Right renal cortex interstitium (tissue), 3 donors: ENCODE measurements around the gene CCL3. TPM values are rescaled to one million over a fixed set of nuclear protein-coding genes. Genes with fewer than 3 reads are reported as not detected.

Experiments used
- DNase-seq, 3 donors: peaks; one replicate each; pipeline ENCODE4 v3.0.0-alpha.2; 2013; ENCODE audit warnings: low read depth in 3 of 3, low spot score in 2 of 3
- polyA plus RNA-seq, 3 donors: library from polyadenylated mRNA; unstranded; fragments of 120-200 nt; gene quantifications; one replicate each; pipeline ENCODE4 v1.2.1, GENCODE V29; 2013; ENCODE audit not compliant: insufficient read length in 3 of 3

CCL3 gene
- polyA plus RNA-seq, 3 donors, result 2.4 to 5.0 (median 4.2) TPM

DNA sequence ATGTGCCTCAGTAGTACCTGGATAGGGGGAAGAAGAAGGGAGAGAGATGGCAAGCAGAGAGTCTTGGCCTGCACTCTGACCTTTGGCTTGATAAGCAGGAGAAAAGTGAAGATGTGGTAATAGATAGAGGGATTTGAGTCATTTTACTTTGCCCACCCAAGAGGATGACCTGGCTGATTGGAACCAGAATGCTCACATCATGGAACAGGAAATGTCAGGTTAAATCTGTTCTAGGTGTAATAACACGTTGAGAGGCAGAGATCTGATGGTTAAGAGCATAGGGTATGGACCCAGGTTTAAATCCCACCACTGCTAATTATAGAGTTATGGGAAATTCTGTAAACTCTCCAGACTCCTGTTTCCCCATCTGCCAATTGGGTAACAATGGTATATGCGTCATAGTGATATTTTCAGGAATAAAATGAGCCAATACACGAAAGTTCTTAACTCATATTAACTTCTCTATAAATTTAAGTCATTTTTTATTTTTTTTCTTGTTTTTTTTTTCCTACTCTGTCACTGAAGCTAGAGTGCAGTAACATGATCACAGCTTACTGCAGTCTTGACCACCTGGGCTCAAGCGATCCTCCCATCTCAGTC lies 33.9 kb downstream of the CCL3 start:
- no peak for DNase-seq

DNA sequence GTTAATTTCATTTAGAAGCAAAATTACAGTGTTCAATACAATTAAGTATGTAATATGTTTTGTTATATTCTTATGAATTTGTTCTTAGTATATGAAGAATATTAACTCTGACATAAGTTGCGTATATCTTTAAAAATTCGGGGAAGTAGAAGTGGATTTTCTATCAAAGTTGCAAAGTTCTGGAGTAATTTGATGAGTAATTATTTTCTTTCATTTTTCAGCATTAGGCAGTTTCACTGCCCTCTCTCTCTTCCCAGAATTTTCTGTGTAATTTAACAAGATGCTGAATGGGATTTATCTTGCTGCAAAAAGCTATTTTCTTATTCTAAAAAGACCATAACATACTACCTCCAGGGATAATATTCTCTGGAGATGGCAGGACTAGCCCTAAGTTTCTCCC lies 34.8 kb downstream of the CCL3 start:
- DNase-seq, result no peak

DNA sequence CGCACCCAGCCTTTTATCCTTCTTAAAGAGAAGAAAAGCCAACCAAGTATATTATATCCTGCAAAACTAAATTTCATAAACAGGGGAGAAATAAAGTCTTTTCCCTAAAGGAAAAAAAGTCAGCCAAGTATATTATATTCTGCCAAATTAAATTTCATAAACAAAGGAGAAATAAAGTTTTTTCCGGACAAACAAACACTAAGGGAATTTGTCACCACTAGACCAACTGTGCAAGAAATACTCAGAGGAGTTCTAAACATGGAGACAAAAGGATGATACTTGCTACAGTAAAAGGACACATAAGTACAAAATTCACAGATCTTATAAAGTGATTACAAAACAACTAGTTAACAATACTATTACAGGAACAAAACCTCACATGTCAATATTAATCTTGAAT lies 40.3 kb downstream of the CCL3 start:
- DNase-seq, result no peak

GRCh38 chr17:36048066-36048465 lies 41.9 kb downstream of the CCL3 start:
- DNase-seq, result no peak

Other genes with a start within 250 kb of the CCL3 start
- gene HEATR9, start 221.3 kb downstream of the CCL3 start, polyA plus RNA-seq, result under 1 TPM in 1 of 3 donors, not detected in 2; 0.17 TPM
- gene CCL5, start 209.8 kb downstream of the CCL3 start, polyA plus RNA-seq, result 1 to 10 TPM; 1.4 to 2.3 (median 1.6) TPM
- gene RDM1, start 159.4 kb downstream of the CCL3 start, polyA plus RNA-seq, result 1 to 10 TPM; 1.9 to 2.6 (median 2.2) TPM
- not detected for gene LYZL6, start 146.4 kb downstream of the CCL3 start, polyA plus RNA-seq
- under 1 TPM in 2 of 3 donors, not detected in 1; 0.13 to 0.14 TPM for gene CCL16, start 108.6 kb downstream of the CCL3 start, polyA plus RNA-seq
- 10 to 100 TPM; 14.1 to 25.3 (median 16.3) TPM for gene CCL14, start 103.4 kb downstream of the CCL3 start, polyA plus RNA-seq
- 1 to 10 TPM; 6.4 to 8.1 (median 7.9) TPM for gene CCL15, start 88.6 kb downstream of the CCL3 start, polyA plus RNA-seq
- under 1 TPM in 1 of 3 donors, not detected in 2; 0.38 TPM for gene CCL23, start 72.2 kb downstream of the CCL3 start, polyA plus RNA-seq
- not detected for gene CCL18, start 25.9 kb downstream of the CCL3 start, polyA plus RNA-seq
- gene CCL4, start 13.7 kb upstream of the CCL3 start, polyA plus RNA-seq, result 1 to 10 TPM; 1.3 to 5.0 (median 2.0) TPM
- 1 to 10 TPM; 3.4 to 5.0 (median 4.0) TPM for gene TBC1D3B, start 86.5 kb upstream of the CCL3 start, polyA plus RNA-seq
- 1 to 10 TPM; 1.6 to 2.1 (median 1.6) TPM for gene CCL3L1, start 106.6 kb upstream of the CCL3 start, polyA plus RNA-seq
- 1 to 10 TPM; 2.4 to 4.6 (median 3.2) TPM for gene CCL4L2, start 120.9 kb upstream of the CCL3 start, polyA plus RNA-seq
- gene TBC1D3I, start 174.4 kb upstream of the CCL3 start, polyA plus RNA-seq, result not detected
- not detected for gene TBC1D3G, start 233.7 kb upstream of the CCL3 start, polyA plus RNA-seq